ENCODE results near the gene NGEF. TPM values are rescaled to one million over a fixed set of nuclear protein-coding genes. Genes with fewer than 3 reads are reported as not detected.

The NGEF gene
- polyA plus RNA-seq, 3 donors = not detected

- H3K27me3 ChIP-seq (ENCODE audit: control insufficient read depth in 2 of 2, insufficient read depth in 2 of 2, low read length in 2 of 2) = no peaks in the 10 kb centered on the region
- H3K9ac ChIP-seq (ENCODE audit: insufficient read depth, low read length, poor library complexity, severe bottlenecking) = no peak overlapping the region
Measured at GRCh38 chr2:232892221-232892620, 120.8 kb downstream of the NGEF start.

DNA sequence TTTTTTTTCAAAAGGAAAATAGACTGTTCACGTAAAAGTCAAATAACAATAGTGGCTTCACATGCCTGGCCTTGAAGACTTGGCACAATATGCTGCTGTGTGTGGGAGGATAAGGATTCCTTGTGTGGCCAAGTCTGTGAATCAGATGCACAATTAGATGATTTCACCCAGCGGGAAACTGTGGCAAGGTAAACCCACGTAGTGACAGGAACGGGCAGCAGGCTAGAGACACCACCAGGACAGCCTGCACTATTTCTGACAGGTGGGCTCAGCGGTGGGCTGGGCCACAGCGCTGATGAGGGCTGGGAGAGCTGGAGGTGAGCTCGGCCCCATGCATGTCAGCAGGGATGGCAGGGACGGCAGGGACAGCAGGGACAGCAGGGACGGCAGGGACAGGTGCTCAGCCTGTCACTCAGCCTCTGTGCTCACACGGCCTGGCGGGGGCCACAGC is 121.4 kb downstream of the NGEF start:
- TF ChIP-seq, protein P1, sequence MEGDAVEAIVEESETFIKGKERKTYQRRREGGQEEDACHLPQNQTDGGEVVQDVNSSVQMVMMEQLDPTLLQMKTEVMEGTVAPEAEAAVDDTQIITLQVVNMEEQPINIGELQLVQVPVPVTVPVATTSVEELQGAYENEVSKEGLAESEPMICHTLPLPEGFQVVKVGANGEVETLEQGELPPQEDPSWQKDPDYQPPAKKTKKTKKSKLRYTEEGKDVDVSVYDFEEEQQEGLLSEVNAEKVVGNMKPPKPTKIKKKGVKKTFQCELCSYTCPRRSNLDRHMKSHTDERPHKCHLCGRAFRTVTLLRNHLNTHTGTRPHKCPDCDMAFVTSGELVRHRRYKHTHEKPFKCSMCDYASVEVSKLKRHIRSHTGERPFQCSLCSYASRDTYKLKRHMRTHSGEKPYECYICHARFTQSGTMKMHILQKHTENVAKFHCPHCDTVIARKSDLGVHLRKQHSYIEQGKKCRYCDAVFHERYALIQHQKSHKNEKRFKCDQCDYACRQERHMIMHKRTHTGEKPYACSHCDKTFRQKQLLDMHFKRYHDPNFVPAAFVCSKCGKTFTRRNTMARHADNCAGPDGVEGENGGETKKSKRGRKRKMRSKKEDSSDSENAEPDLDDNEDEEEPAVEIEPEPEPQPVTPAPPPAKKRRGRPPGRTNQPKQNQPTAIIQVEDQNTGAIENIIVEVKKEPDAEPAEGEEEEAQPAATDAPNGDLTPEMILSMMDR (IDR thresholded peaks at IDR 0.05) = no peak
- 77% methylated on average over 11 of the region's 11 CpGs for WGBS (ENCODE audit: insufficient coverage)
- Histone ChIP-seq H3K4me2 (replicated peaks; ENCODE audit: extremely low read depth, low read length, poor library complexity, severe bottlenecking) (no peak overlapping the region), H3K27ac (ENCODE audit: low read depth in 1 of 2, low read length in 2 of 2) (no peak overlapping the region), H3K9ac (ENCODE audit: insufficient read depth, low read length, poor library complexity, severe bottlenecking) (no peak overlapping the region), H3K27me3 (ENCODE audit: control insufficient read depth in 2 of 2, insufficient read depth in 2 of 2, low read length in 2 of 2) (no peaks in the 10 kb centered on the region), H4K20me1 (ENCODE audit: insufficient read depth, low read length) (no peaks in the 10 kb centered on the region), H3K79me2 (ENCODE audit: insufficient read depth, low read length) (no peaks in the 10 kb centered on the region), H3K9me3 (replicated peaks in 1 of 2; ENCODE audit: control insufficient read depth in 1 of 2, insufficient read depth in 1 of 2, low read length in 2 of 2) (no peaks in the 10 kb centered on the region), H3K36me3 (replicated peaks in 1 of 2; ENCODE audit: control insufficient read depth in 1 of 2, insufficient read depth in 2 of 2, low read length in 2 of 2) (no peaks in the 10 kb centered on the region), H3K4me1 (ENCODE audit: control insufficient read depth in 1 of 2, insufficient read depth in 2 of 2, low read length in 2 of 2) (no peaks in the 10 kb centered on the region), H2AFZ (ENCODE audit: insufficient read depth, low read depth, low read length, poor library complexity, severe bottlenecking) (no peak overlapping the region), H3K4me3 (replicated peaks in 1 of 3; ENCODE audit: low read depth in 2 of 3, low read length in 3 of 3) (no peak overlapping the region)
- Mint-ChIP-seq H3K36me3 (no peaks in the 10 kb centered on the region), H3K27ac (no peak overlapping the region), H3K4me1 (peaks cover 4% of the 10 kb centered on the region), H3K4me3 (peak overlapping the region in 1 of 2 donors; percentile 21), H3K27me3 (ENCODE audit: low read depth in 3 of 3) (peaks cover 5 to 11% (median 10%) of the 10 kb centered on the region in 3 donors), H3K9me3 (peaks cover 0 to 2% (median 0%) of the 10 kb centered on the region in 7 donors)
- intact Hi-C loops (cut with micrococcal nuclease) = no loop called here
- no peak for DNase-seq

More at GRCh38 chr2:232892221-232892620, 120.8 kb downstream of the NGEF start:
- Mint-ChIP-seq H3K36me3 (no peaks in the 10 kb centered on the region), H3K9me3 (peaks cover 0 to 2% (median 0%) of the 10 kb centered on the region in 7 donors), H3K4me1 (peaks cover 4% of the 10 kb centered on the region), H3K4me3 (peak overlapping the region in 1 of 2 donors; percentile 4), H3K27me3 (ENCODE audit: low read depth in 3 of 3) (peaks cover 5 to 11% (median 10%) of the 10 kb centered on the region in 3 donors), H3K27ac (peak overlapping the region in 1 of 7 donors; percentile 49)
- no peaks in the 10 kb centered on the region for H3K4me1 ChIP-seq (ENCODE audit: control insufficient read depth in 1 of 2, insufficient read depth in 2 of 2, low read length in 2 of 2)
- DNase-seq = no peak
- H3K4me3 ChIP-seq (replicated peaks in 1 of 3; ENCODE audit: low read depth in 2 of 3, low read length in 3 of 3) = no peak overlapping the region
- 94% methylated on average over 9 of the region's 13 CpGs for WGBS (ENCODE audit: insufficient coverage)
- no peaks in the 10 kb centered on the region for H4K20me1 ChIP-seq (ENCODE audit: insufficient read depth, low read length)
- TF ChIP-seq, protein P1 (IDR thresholded peaks at IDR 0.05) = no peak
- H3K9me3 ChIP-seq (replicated peaks in 1 of 2; ENCODE audit: control insufficient read depth in 1 of 2, insufficient read depth in 1 of 2, low read length in 2 of 2) = no peaks in the 10 kb centered on the region
- intact Hi-C loops (cut with micrococcal nuclease) = no loop called here
- no peak overlapping the region for H3K4me2 ChIP-seq (replicated peaks; ENCODE audit: extremely low read depth, low read length, poor library complexity, severe bottlenecking)
- H3K79me2 ChIP-seq (ENCODE audit: insufficient read depth, low read length) = no peaks in the 10 kb centered on the region
- no peaks in the 10 kb centered on the region for H3K36me3 ChIP-seq (replicated peaks in 1 of 2; ENCODE audit: control insufficient read depth in 1 of 2, insufficient read depth in 2 of 2, low read length in 2 of 2)
- H3K27ac ChIP-seq (ENCODE audit: low read depth in 1 of 2, low read length in 2 of 2) = no peak overlapping the region
- no peak overlapping the region for H2AFZ ChIP-seq (ENCODE audit: insufficient read depth, low read depth, low read length, poor library complexity, severe bottlenecking)

Measured in CD14-positive monocyte (primary cell).